Gastrocnemius medialis (tissue), 4 donors: ENCODE results near the gene ZSCAN16. TPM values are rescaled to one million over a fixed set of nuclear protein-coding genes. Genes with fewer than 3 reads are reported as not detected.
"Not testable (repeated sequence)": the region's sequence is repeated elsewhere in the genome, so short reads cannot be mapped to it uniquely, and the experiment has no call there.

Experiments used
- ATAC-seq, 2 donors: fragments of 150-250 bp; one replicate each; pipeline ENCODE4 v1.9.1; 2016
- DNase-seq, 2 donors: peaks; one replicate each; pipeline ENCODE4 v3.0.0-alpha.2; 2019
- H3K27ac ChIP-seq, 4 donors: fragments of 200-600 bp; sonication (generic); 1 replicate in 1 of 4; 2 replicates in 3 of 4; pipeline ENCODE4 v1.5.1; 2016 to 2018; ENCODE audit warnings: mild to moderate bottlenecking in 2 of 4, moderate library complexity in 1 of 4
- H3K27me3 ChIP-seq, 3 donors: fragments of 200-600 bp; sonication (generic) in 2 of 3; 1 replicate in 1 of 3; 2 replicates in 2 of 3; pipeline versions ENCODE4 v1.5.1 to v1.6.0; 2016 to 2019; ENCODE audit warnings: mild to moderate bottlenecking in 1 of 3, moderate library complexity in 1 of 3
- H3K36me3 ChIP-seq, 2 donors: fragments of 200-600 bp; sonication (generic) in 1 of 2; one replicate each; pipeline ENCODE4 v1.5.1; 2017 to 2018
- H3K4me1 ChIP-seq, 2 donors: fragments of 200-600 bp; sonication (generic) in 1 of 2; one replicate each; pipeline ENCODE4 v1.5.1; 2016 to 2017; ENCODE audit warnings: mild to moderate bottlenecking in 2 of 2
- H3K4me3 ChIP-seq, 4 donors: fragments of 200-600 bp; sonication (generic) in 3 of 4; 1 replicate in 1 of 4; 2 replicates in 3 of 4; pipeline ENCODE4 v1.5.1; 2016 to 2019; ENCODE audit warnings: mild to moderate bottlenecking in 2 of 4
- H3K9me3 ChIP-seq, 3 donors: fragments of 200-600 bp; sonication (generic) in 2 of 3; 1 replicate in 1 of 3; 2 replicates in 2 of 3; pipeline ENCODE4 v1.5.1; 2016 to 2019
- POLR2A ChIP-seq, 2 donors: fragments of 450-650 bp; IDR thresholded peaks; one replicate each; pipeline ENCODE4 v1.6.1; 2017; ENCODE audit warnings: antibody characterized with exemption in 2 of 2, mild to moderate bottlenecking in 2 of 2, moderate library complexity in 2 of 2
- in situ Hi-C, 4 donors: fragments of 200-750 bp; cut with MboI; loops; one replicate each; pipeline versions ENCODE4 v1.15.0 to v1.8.0; 2017; ENCODE audit warnings: low sequenced_read_pairs in 4 of 4
- intact Hi-C: fragments of 100-400 bp; cut with DNase I; formaldehyde crosslinking; loops from one replicate; pipeline ENCODE4 v1.15.1; 2023; ENCODE audit warnings: low total_unique reads
- total RNA-seq, 4 donors: library from RNA; depleted of rRNA; stranded (reverse); fragments of >200 nt; gene quantifications; one replicate each; pipeline versions ENCODE4 v1.1.0 to v1.2.3, GENCODE V29; 2016
- TF ChIP-seq, protein P1 (sequence below), 5 experiments: fragments of 450-650 bp in 3 of 5; fragments of 200-600 bp in 2 of 5; sonication (generic) in 2 of 5; IDR thresholded peaks in 4 of 5; conservative IDR thresholded peaks in 1 of 5; 1 replicate in 4 of 5; 2 replicates in 1 of 5; pipeline ENCODE4 v1.5.1; 2016 to 2019; ENCODE audit warnings: antibody characterized with exemption in 5 of 5, mild to moderate bottlenecking in 3 of 5, moderate library complexity in 3 of 5

The ZSCAN16 gene
- total RNA-seq, 4 donors from 2014 or later = 1.8 to 4.2 (median 3.4) TPM

DNA sequence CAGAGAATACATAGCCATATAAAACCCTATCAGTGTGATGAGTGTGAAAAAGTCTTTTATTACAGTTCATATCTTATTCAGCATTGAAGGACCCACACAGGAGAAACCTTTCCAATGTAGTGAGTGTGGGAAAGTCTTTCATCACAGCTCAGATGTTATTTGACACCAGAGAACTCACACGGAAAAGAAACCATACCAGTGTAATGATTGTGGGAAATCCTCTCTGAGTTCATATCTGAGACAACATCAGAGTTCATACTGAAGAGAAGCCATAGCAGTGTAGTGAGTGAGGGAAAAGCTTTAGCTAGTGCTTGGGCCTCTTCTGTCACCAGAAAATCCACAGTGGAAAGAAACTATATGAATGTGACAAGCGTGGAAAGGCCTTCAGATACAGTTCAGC is 8.6 kb upstream of the ZSCAN16 start:
- H3K36me3 ChIP-seq = peaks cover 0 to 45% of the 10 kb centered on the region in 2 donors

GRCh38 chr6:28117386-28118050 is 6.9 kb upstream of the ZSCAN16 start:
- peaks cover 0 to 61% of the 10 kb centered on the region in 2 donors for H3K36me3 ChIP-seq
- ATAC-seq = no peak
- no peaks in the 10 kb centered on the region for H3K4me1 ChIP-seq
- H3K27ac ChIP-seq = no peak overlapping the region
- no peak for TF ChIP-seq POLR2A (IDR thresholded peaks at IDR 0.05)
- TF ChIP-seq, protein P1, sequence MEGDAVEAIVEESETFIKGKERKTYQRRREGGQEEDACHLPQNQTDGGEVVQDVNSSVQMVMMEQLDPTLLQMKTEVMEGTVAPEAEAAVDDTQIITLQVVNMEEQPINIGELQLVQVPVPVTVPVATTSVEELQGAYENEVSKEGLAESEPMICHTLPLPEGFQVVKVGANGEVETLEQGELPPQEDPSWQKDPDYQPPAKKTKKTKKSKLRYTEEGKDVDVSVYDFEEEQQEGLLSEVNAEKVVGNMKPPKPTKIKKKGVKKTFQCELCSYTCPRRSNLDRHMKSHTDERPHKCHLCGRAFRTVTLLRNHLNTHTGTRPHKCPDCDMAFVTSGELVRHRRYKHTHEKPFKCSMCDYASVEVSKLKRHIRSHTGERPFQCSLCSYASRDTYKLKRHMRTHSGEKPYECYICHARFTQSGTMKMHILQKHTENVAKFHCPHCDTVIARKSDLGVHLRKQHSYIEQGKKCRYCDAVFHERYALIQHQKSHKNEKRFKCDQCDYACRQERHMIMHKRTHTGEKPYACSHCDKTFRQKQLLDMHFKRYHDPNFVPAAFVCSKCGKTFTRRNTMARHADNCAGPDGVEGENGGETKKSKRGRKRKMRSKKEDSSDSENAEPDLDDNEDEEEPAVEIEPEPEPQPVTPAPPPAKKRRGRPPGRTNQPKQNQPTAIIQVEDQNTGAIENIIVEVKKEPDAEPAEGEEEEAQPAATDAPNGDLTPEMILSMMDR (IDR thresholded peaks at IDR 0.05 in 4 of 5, conservative IDR thresholded peaks at IDR 0.05 in 1 of 5) = no peak
- intact Hi-C loops (no loop called here), in situ Hi-C loops (no loop called here)
- no peak for DNase-seq
- no peaks in the 10 kb centered on the region for H3K27me3 ChIP-seq
- no peak overlapping the region for H3K4me3 ChIP-seq
- H3K9me3 ChIP-seq = no peaks in the 10 kb centered on the region

More for the DNA sequence above, 8.6 kb upstream of the ZSCAN16 start:
- no peak overlapping the region for H3K4me3 ChIP-seq
- no peaks in the 10 kb centered on the region for H3K4me1 ChIP-seq
- no peaks in the 10 kb centered on the region for H3K9me3 ChIP-seq
- intact Hi-C loops = no loop called here
- ATAC-seq (no peak), DNase-seq (no peak)
- H3K27ac ChIP-seq = no peak overlapping the region
- no peak for TF ChIP-seq POLR2A (IDR thresholded peaks at IDR 0.05)
- TF ChIP-seq, protein P1 (IDR thresholded peaks at IDR 0.05 in 4 of 5, conservative IDR thresholded peaks at IDR 0.05 in 1 of 5) = no peak
- no peaks in the 10 kb centered on the region for H3K27me3 ChIP-seq
- in situ Hi-C loops = no loop called here

GRCh38 chr6:28118217-28118616 is 6.2 kb upstream of the ZSCAN16 start:
- H3K27ac ChIP-seq = no peak overlapping the region
- intact Hi-C loops = no loop called here
- in situ Hi-C loops = no loop called here
- no peaks in the 10 kb centered on the region for H3K27me3 ChIP-seq
- peaks cover 0 to 61% of the 10 kb centered on the region in 2 donors for H3K36me3 ChIP-seq
- H3K4me3 ChIP-seq = no peak overlapping the region
- ATAC-seq (no peak), DNase-seq (no peak)
- TF ChIP-seq POLR2A (IDR thresholded peaks at IDR 0.05) = no peak
- TF ChIP-seq, protein P1 (IDR thresholded peaks at IDR 0.05 in 4 of 5, conservative IDR thresholded peaks at IDR 0.05 in 1 of 5) = no peak
- no peaks in the 10 kb centered on the region for H3K9me3 ChIP-seq
- H3K4me1 ChIP-seq = no peaks in the 10 kb centered on the region

GRCh38 chr6:28121876-28122275 is 2.5 kb upstream of the ZSCAN16 start:
- in situ Hi-C loops (no loop called here), intact Hi-C loops (no loop called here)
- ATAC-seq (no peak), DNase-seq (no peak)
- H3K36me3 ChIP-seq = peaks cover 0 to 43% of the 10 kb centered on the region in 2 donors
- no peaks in the 10 kb centered on the region for H3K27me3 ChIP-seq
- H3K9me3 ChIP-seq = no peaks in the 10 kb centered on the region
- H3K27ac ChIP-seq = no peak overlapping the region
- H3K4me1 ChIP-seq = peaks cover 13 to 14% of the 10 kb centered on the region in 2 donors
- H3K4me3 ChIP-seq = no peak overlapping the region
- TF ChIP-seq POLR2A (IDR thresholded peaks at IDR 0.05) = no peak
- TF ChIP-seq, protein P1 (IDR thresholded peaks at IDR 0.05 in 4 of 5, conservative IDR thresholded peaks at IDR 0.05 in 1 of 5) = no peak

DNA sequence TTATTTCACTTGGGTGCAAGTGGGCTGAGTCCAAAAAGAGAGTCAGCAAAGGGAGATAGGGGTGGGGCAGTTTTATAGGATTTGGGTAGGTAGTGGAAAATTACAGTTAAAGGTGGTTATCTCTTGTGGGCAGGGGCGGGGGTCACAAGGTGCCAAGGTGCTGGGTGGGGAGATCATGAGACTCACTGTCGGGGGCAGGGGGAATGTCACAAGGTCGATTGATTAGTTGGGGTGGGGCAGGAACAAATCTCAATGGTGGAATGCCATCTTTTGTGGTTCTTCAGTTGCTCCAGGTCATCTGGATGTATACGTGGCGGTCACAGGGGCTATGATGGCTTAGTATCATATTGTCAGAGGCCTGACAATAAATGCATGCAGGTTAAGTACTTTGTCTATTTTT is 2.1 kb upstream of the ZSCAN16 start:
- in situ Hi-C loops, intact Hi-C loops, ATAC-seq: not testable (repeated sequence)

More for the DNA sequence above, 2.1 kb upstream of the ZSCAN16 start:
- not testable (repeated sequence) for H3K9me3 ChIP-seq, H3K27me3 ChIP-seq, H3K27ac ChIP-seq, H3K4me3 ChIP-seq, DNase-seq
- peaks cover 13 to 14% of the 10 kb centered on the region in 2 donors for H3K4me1 ChIP-seq
- H3K36me3 ChIP-seq = peaks cover 0 to 42% of the 10 kb centered on the region in 2 donors
